ENCODE data around the gene CEND1.

Gene CEND1

GRCh38 chr11:777288-778255 is 12.3 kb downstream of the CEND1 start, which contains the start of gene GATD1:
TSS of gene GATD1 (minus strand) at chr11:777487. CDS start at chr11:777462, 25 bp downstream.
- DNase-seq (ENCODE audit: low read depth, low spot score): peak; percentile 85
- peaks cover 50% of the 10 kb centered on the region for H3K4me1 ChIP-seq (ENCODE audit: insufficient read depth, insufficient read length)
- H3K9me3 ChIP-seq (ENCODE audit: insufficient read depth, low read length): no peaks in the 10 kb centered on the region
- peaks cover 65% of the 10 kb centered on the region for H3K36me3 ChIP-seq (ENCODE audit: insufficient read depth, insufficient read length, low read length)
- H3K9ac ChIP-seq (ENCODE audit: insufficient read length, low read depth): peak within 1 kb of the TSS; percentile 99
- H3K4me3 ChIP-seq (ENCODE audit: insufficient read length, low read depth): peak within 1 kb of the TSS; percentile 96
- no peaks in the 10 kb centered on the region for H3K27me3 ChIP-seq (ENCODE audit: insufficient read depth, insufficient read length)
- TF ChIP-seq ZNF274 (IDR thresholded peaks at IDR 0.05; ENCODE audit: low read depth, low read length): no peak
- TF ChIP-seq YY1 (IDR thresholded peaks at IDR 0.05; ENCODE audit: insufficient read depth, insufficient read length): no peak
- no peak for TF ChIP-seq SUZ12 (IDR thresholded peaks at IDR 0.05; ENCODE audit: extremely low read depth, insufficient read depth, insufficient read length)

GRCh38 chr11:776561-777287 is 13.2 kb downstream of the CEND1 start:
- Histone ChIP-seq H3K9ac (ENCODE audit: insufficient read length, low read depth) (peak overlapping the region; percentile 99), H3K27me3 (ENCODE audit: insufficient read depth, insufficient read length) (no peaks in the 10 kb centered on the region), H3K9me3 (ENCODE audit: insufficient read depth, low read length) (no peaks in the 10 kb centered on the region), H3K4me1 (ENCODE audit: insufficient read depth, insufficient read length) (peaks cover 50% of the 10 kb centered on the region), H3K4me3 (ENCODE audit: insufficient read length, low read depth) (peak overlapping the region; percentile 96), H3K36me3 (ENCODE audit: insufficient read depth, insufficient read length, low read length) (peaks cover 65% of the 10 kb centered on the region)
- TF ChIP-seq ZNF274 (IDR thresholded peaks at IDR 0.05; ENCODE audit: low read depth, low read length) (no peak), SUZ12 (IDR thresholded peaks at IDR 0.05; ENCODE audit: extremely low read depth, insufficient read depth, insufficient read length) (no peak), YY1 (IDR thresholded peaks at IDR 0.05; ENCODE audit: insufficient read depth, insufficient read length) (no peak)
- DNase-seq (ENCODE audit: low read depth, low spot score): no peak

GRCh38 chr11:776263-776560 is 13.7 kb downstream of the CEND1 start:
- Histone ChIP-seq H3K9ac (ENCODE audit: insufficient read length, low read depth) (peak overlapping the region; percentile 99), H3K4me3 (ENCODE audit: insufficient read length, low read depth) (peak overlapping the region; percentile 96), H3K9me3 (ENCODE audit: insufficient read depth, low read length) (no peaks in the 10 kb centered on the region), H3K27me3 (ENCODE audit: insufficient read depth, insufficient read length) (no peaks in the 10 kb centered on the region), H3K4me1 (ENCODE audit: insufficient read depth, insufficient read length) (peaks cover 51% of the 10 kb centered on the region), H3K36me3 (ENCODE audit: insufficient read depth, insufficient read length, low read length) (peaks cover 68% of the 10 kb centered on the region)
- TF ChIP-seq ZNF274 (IDR thresholded peaks at IDR 0.05; ENCODE audit: low read depth, low read length) (no peak), YY1 (IDR thresholded peaks at IDR 0.05; ENCODE audit: insufficient read depth, insufficient read length) (no peak)
- no peak for DNase-seq (ENCODE audit: low read depth, low spot score)

GRCh38 chr11:774873-775592 is 14.9 kb downstream of the CEND1 start:
- Histone ChIP-seq H3K9me3 (ENCODE audit: insufficient read depth, low read length) (no peaks in the 10 kb centered on the region), H3K4me3 (ENCODE audit: insufficient read length, low read depth) (peak overlapping the region; percentile 15), H3K4me1 (ENCODE audit: insufficient read depth, insufficient read length) (peaks cover 50% of the 10 kb centered on the region), H3K36me3 (ENCODE audit: insufficient read depth, insufficient read length, low read length) (peaks cover 72% of the 10 kb centered on the region), H3K9ac (ENCODE audit: insufficient read length, low read depth) (peak overlapping the region; percentile 56), H3K27me3 (ENCODE audit: insufficient read depth, insufficient read length) (no peaks in the 10 kb centered on the region)
- TF ChIP-seq YY1 (IDR thresholded peaks at IDR 0.05; ENCODE audit: insufficient read depth, insufficient read length) (no peak), ZNF274 (IDR thresholded peaks at IDR 0.05; ENCODE audit: low read depth, low read length) (no peak), SUZ12 (IDR thresholded peaks at IDR 0.05; ENCODE audit: extremely low read depth, insufficient read depth, insufficient read length) (no peak)
- DNase-seq (ENCODE audit: low read depth, low spot score): no peak

- no peaks in the 10 kb centered on the region for H3K27me3 ChIP-seq (ENCODE audit: insufficient read depth, insufficient read length)
- no peak for TF ChIP-seq ZNF274 (IDR thresholded peaks at IDR 0.05; ENCODE audit: low read depth, low read length)
- TF ChIP-seq YY1 (IDR thresholded peaks at IDR 0.05; ENCODE audit: insufficient read depth, insufficient read length): no peak
- TF ChIP-seq SUZ12 (IDR thresholded peaks at IDR 0.05; ENCODE audit: extremely low read depth, insufficient read depth, insufficient read length): no peak
- peak overlapping the region; percentile 28 for H3K9ac ChIP-seq (ENCODE audit: insufficient read length, low read depth)
- H3K9me3 ChIP-seq (ENCODE audit: insufficient read depth, low read length): no peaks in the 10 kb centered on the region
- peaks cover 67% of the 10 kb centered on the region for H3K36me3 ChIP-seq (ENCODE audit: insufficient read depth, insufficient read length, low read length)
- H3K4me1 ChIP-seq (ENCODE audit: insufficient read depth, insufficient read length): peaks cover 38% of the 10 kb centered on the region
- DNase-seq (ENCODE audit: low read depth, low spot score): no peak
- H3K4me3 ChIP-seq (ENCODE audit: insufficient read length, low read depth): no peak overlapping the region
Measured at GRCh38 chr11:773830-774229, 16.1 kb downstream of the CEND1 start.

- peaks cover 63% of the 10 kb centered on the region for H3K36me3 ChIP-seq (ENCODE audit: insufficient read depth, insufficient read length, low read length)
- H3K9ac ChIP-seq (ENCODE audit: insufficient read length, low read depth): peak overlapping the region; percentile 28
- no peak for TF ChIP-seq YY1 (IDR thresholded peaks at IDR 0.05; ENCODE audit: insufficient read depth, insufficient read length)
- TF ChIP-seq ZNF274 (IDR thresholded peaks at IDR 0.05; ENCODE audit: low read depth, low read length): no peak
- TF ChIP-seq SUZ12 (IDR thresholded peaks at IDR 0.05; ENCODE audit: extremely low read depth, insufficient read depth, insufficient read length): no peak
- no peak overlapping the region for H3K4me3 ChIP-seq (ENCODE audit: insufficient read length, low read depth)
- no peaks in the 10 kb centered on the region for H3K27me3 ChIP-seq (ENCODE audit: insufficient read depth, insufficient read length)
- H3K4me1 ChIP-seq (ENCODE audit: insufficient read depth, insufficient read length): peaks cover 37% of the 10 kb centered on the region
- DNase-seq (ENCODE audit: low read depth, low spot score): no peak
- no peaks in the 10 kb centered on the region for H3K9me3 ChIP-seq (ENCODE audit: insufficient read depth, low read length)
Measured at GRCh38 chr11:773425-773824, 16.5 kb downstream of the CEND1 start.

Measured in NT2/D1 (cell line).